NB4 (cell line): ENCODE results near the gene GTSE1.

Source experiments
- DNase-seq: peaks from one replicate; pipeline ENCODE4 v3.0.0; 2010; ENCODE audit warnings: low read depth
- H3K4me3 ChIP-seq: one replicate; pipeline ENCODE4 v1.5.1; 2011; ENCODE audit warnings: mild to moderate bottlenecking, low read depth, low read length, moderate library complexity
- MYC ChIP-seq: IDR thresholded peaks from 2 replicates; pipeline ENCODE4 v1.6.1; 2011; ENCODE audit warnings: low read depth, low read length
- POLR2A ChIP-seq: IDR thresholded peaks from 2 replicates; pipeline ENCODE4 v1.6.1; 2011; ENCODE audit warnings: mild to moderate bottlenecking; ENCODE audit not compliant: insufficient read length; ENCODE audit errors: extremely low read depth
- TF ChIP-seq, protein P1 (sequence below): IDR thresholded peaks from one replicate; pipeline ENCODE4 v1.5.1; 2012; ENCODE audit warnings: low read depth, low read length
- TF ChIP-seq, protein P2 (sequence below): IDR thresholded peaks from 2 replicates; pipeline ENCODE4 v1.6.1; 2011; ENCODE audit warnings: low read depth, low read length

The GTSE1 gene

GRCh38 chr22:46369716-46370583, 73.3 kb downstream of the GTSE1 start:
- no peak for DNase-seq
- no peak overlapping the region for H3K4me3 ChIP-seq
- TF ChIP-seq POLR2A, result no peak
- no peak for TF ChIP-seq MYC
- TF ChIP-seq, protein P1, sequence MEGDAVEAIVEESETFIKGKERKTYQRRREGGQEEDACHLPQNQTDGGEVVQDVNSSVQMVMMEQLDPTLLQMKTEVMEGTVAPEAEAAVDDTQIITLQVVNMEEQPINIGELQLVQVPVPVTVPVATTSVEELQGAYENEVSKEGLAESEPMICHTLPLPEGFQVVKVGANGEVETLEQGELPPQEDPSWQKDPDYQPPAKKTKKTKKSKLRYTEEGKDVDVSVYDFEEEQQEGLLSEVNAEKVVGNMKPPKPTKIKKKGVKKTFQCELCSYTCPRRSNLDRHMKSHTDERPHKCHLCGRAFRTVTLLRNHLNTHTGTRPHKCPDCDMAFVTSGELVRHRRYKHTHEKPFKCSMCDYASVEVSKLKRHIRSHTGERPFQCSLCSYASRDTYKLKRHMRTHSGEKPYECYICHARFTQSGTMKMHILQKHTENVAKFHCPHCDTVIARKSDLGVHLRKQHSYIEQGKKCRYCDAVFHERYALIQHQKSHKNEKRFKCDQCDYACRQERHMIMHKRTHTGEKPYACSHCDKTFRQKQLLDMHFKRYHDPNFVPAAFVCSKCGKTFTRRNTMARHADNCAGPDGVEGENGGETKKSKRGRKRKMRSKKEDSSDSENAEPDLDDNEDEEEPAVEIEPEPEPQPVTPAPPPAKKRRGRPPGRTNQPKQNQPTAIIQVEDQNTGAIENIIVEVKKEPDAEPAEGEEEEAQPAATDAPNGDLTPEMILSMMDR, result no peak
- TF ChIP-seq, protein P2, sequence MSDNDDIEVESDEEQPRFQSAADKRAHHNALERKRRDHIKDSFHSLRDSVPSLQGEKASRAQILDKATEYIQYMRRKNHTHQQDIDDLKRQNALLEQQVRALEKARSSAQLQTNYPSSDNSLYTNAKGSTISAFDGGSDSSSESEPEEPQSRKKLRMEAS, result no peak

DNA sequence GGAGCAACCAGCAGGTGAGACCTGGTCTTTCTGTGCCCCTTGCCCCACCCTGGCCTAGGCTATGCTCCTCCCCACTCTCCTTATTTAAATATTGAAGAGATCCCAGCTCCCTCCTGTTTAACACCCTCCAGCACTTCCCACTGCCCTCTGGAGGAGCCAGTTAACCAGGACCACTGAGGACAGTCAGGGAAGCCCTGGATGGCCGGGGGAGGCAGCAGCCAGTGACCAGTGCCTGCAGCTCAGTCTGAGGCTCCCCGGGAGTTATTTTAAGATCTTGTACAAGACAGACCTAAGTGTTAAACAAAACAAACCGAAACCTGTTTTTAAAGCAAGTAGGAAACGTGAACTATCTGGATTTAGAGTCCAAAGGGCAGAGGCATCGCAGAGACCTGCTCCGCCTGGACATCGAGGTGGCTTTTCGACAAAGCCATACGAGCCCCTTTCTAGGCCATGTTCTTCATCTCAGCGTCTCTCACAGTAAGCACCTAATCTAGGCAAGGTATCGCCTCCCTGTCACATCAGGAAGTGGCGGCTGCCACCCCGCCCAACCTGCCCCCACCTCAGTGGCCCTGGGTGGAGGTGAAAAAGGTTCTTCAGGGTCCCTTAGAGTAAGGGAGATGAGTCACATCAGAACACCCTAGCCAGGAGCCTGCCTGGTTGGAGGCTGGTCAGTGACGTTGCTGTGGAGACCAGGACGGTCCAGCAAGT, 74.1 kb downstream of the GTSE1 start:
- no peak overlapping the region for H3K4me3 ChIP-seq
- DNase-seq, result no peak
- TF ChIP-seq POLR2A, result no peak
- TF ChIP-seq, protein P1, result no peak
- TF ChIP-seq MYC, result no peak
- TF ChIP-seq, protein P2, result no peak

- no peak overlapping the region for H3K4me3 ChIP-seq
- DNase-seq, result no peak
- TF ChIP-seq MYC (no peak), POLR2A (no peak)
- TF ChIP-seq, protein P1, result no peak
- TF ChIP-seq, protein P2, result no peak
Observed at GRCh38 chr22:46371623-46372226, 75.1 kb downstream of the GTSE1 start.

- DNase-seq, result no peak
- H3K4me3 ChIP-seq, result no peak overlapping the region
- TF ChIP-seq, protein P2, result no peak
- TF ChIP-seq, protein P1, result no peak
- TF ChIP-seq POLR2A (no peak), MYC (no peak)
Observed at GRCh38 chr22:46372686-46373085, 76.0 kb downstream of the GTSE1 start.

- H3K4me3 ChIP-seq, result no peak overlapping the region
- TF ChIP-seq MYC (no peak), POLR2A (no peak)
- TF ChIP-seq, protein P1, result no peak
- TF ChIP-seq, protein P2, result no peak
- no peak for DNase-seq
Observed at GRCh38 chr22:46373159-46373558, 76.5 kb downstream of the GTSE1 start.
